T-cell (primary cell): ENCODE results near the gene SPTAN1. TPM values are rescaled to one million over a fixed set of nuclear protein-coding genes. Genes with fewer than 3 reads are reported as not detected.
A peak's percentile ranks its signal among the peaks of the same experiment; 100 is the strongest.
"Not testable (repeated sequence)": the region's sequence is repeated elsewhere in the genome, so short reads cannot be mapped to it uniquely, and the experiment has no call there.

Experiments used
- ATAC-seq, 4 experiments: fragments of 200-7000 bp in 3 of 4; fragments of 150-1000 bp in 1 of 4; cut with Tn5 transposase; replicated peaks in 1 of 4; 1 replicate in 3 of 4; 2 replicates in 1 of 4; pipeline ENCODE4 v1.10.0; 2021; ENCODE audit warnings: moderate library complexity in 3 of 4, mild to moderate bottlenecking in 2 of 4, moderate number of reproducible peaks in 1 of 4
- CTCF ChIA-PET, 2 donors: fragments of 300-600 bp; sonication (Branson Sonifier 250); formaldehyde crosslinking; loops; one replicate each; lab custom pipeline; 2022; ENCODE audit warnings: antibody characterized with exemption in 2 of 2; lab: Charles Lee
- POLR2A ChIA-PET, 2 donors: fragments of 300-600 bp; sonication (Branson Sonifier 250); formaldehyde crosslinking; loops; one replicate each; lab custom pipeline; 2022; ENCODE audit warnings: antibody characterized with exemption in 2 of 2; lab: Charles Lee
- DNase-seq, 35 experiments: peaks; one replicate each; pipeline versions ENCODE4 v3.0.0 to v3.0.0-alpha.2; 2013 to 2023
- H3K27ac ChIP-seq: one replicate; pipeline ENCODE4 v1.5.1; 2013; ENCODE audit warnings: low read length
- H3K27me3 ChIP-seq, 2 experiments: replicated peaks in 1 of 2; 1 replicate in 1 of 2; 2 replicates in 1 of 2; pipeline versions ENCODE4 v1.6.1 to v1.7.0; 2013; ENCODE audit warnings: low read length in 1 of 2, mixed read lengths in 1 of 2; ENCODE audit not compliant: control insufficient read depth in 2 of 2, insufficient read depth in 2 of 2; ENCODE audit errors: extremely low read depth in 1 of 2
- H3K36me3 ChIP-seq, 2 donors: 1 replicate in 1 of 2; 2 replicates in 1 of 2; pipeline versions ENCODE4 v1.6.1 to v1.7.0; 2013; ENCODE audit warnings: low read length in 1 of 2; ENCODE audit not compliant: control insufficient read depth in 2 of 2, insufficient read depth in 1 of 2; ENCODE audit errors: extremely low read depth in 1 of 2
- H3K4me1 ChIP-seq, 2 experiments: 1 replicate in 1 of 2; 2 replicates in 1 of 2; pipeline versions ENCODE4 v1.6.1 to v1.7.0; 2013; ENCODE audit warnings: low read length in 2 of 2, mixed read lengths in 1 of 2; ENCODE audit not compliant: insufficient read depth in 2 of 2, control insufficient read depth in 1 of 2; ENCODE audit errors: extremely low read depth in 1 of 2
- H3K4me3 ChIP-seq, 2 donors: 1 replicate in 1 of 2; 2 replicates in 1 of 2; pipeline versions ENCODE4 v1.5.1 to v1.7.0; 2013; ENCODE audit warnings: mild to moderate bottlenecking in 2 of 2, low read length in 1 of 2, moderate library complexity in 1 of 2; ENCODE audit not compliant: control insufficient read depth in 1 of 2; ENCODE audit errors: extremely low read depth in 1 of 2
- H3K9me3 ChIP-seq: 2 replicates; pipeline ENCODE4 v1.7.0; 2013
- H3K27ac Mint-ChIP-seq, 2 donors: one replicate each; pipeline ENCODE4 v1.8.0; 2020 to 2021; ENCODE audit warnings: mild to moderate bottlenecking in 2 of 2, mixed read lengths in 2 of 2
- H3K27me3 Mint-ChIP-seq, 2 donors: one replicate each; pipeline ENCODE4 v1.8.0; 2021 to 2022; ENCODE audit warnings: mixed read lengths in 2 of 2
- H3K36me3 Mint-ChIP-seq: one replicate; pipeline ENCODE4 v1.8.0; 2021; ENCODE audit warnings: mixed read lengths
- H3K4me1 Mint-ChIP-seq, 3 donors: one replicate each; pipeline ENCODE4 v1.8.0; 2020 to 2022; ENCODE audit warnings: mixed read lengths in 3 of 3, mild to moderate bottlenecking in 1 of 3
- H3K4me3 Mint-ChIP-seq, 3 donors: one replicate each; pipeline ENCODE4 v1.8.0; 2020 to 2022; ENCODE audit warnings: mild to moderate bottlenecking in 3 of 3, mixed read lengths in 3 of 3, moderate library complexity in 3 of 3
- H3K9me3 Mint-ChIP-seq, 3 donors: one replicate each; pipeline ENCODE4 v1.8.0; 2020 to 2022; ENCODE audit warnings: mixed read lengths in 3 of 3
- WGBS: methylation state at CpG from one replicate; pipeline ENCODE4 v1.1.5; 2013; ENCODE audit warnings: missing lambda C conversion rate; ENCODE audit not compliant: insufficient coverage; 5-methylcytosine and 5-hydroxymethylcytosine counted together
- total RNA-seq, 35 experiments: library from RNA in 6 of 35; stranded (reverse) in 6 of 35; fragments of 120-200 nt in 1 of 35; gene quantifications; one replicate each; pipeline versions ENCODE4 v1.2.1 to v1.2.4 and lab custom pipeline; 2013 to 2026

Gene SPTAN1
- 100 to 1,000 TPM; 446 to 594 (median 461) TPM for total RNA-seq
- total RNA-seq (2013), result 345 TPM
- total RNA-seq (lab: John Stamatoyannopoulos, UW), result 225 to 1,106 (median 631) reads per million in 29 experiments

GRCh38 chr9:128552153-128552743, at the start of gene SPTAN1:
Gene SPTAN1, plus strand, starts transcription at chr9:128552587. Its CDS starts 14,154 bp downstream, at chr9:128566741.
- H3K27ac Mint-ChIP-seq, result peak within 1 kb of the TSS; percentile 91 to 94
- DNase-seq (peak; percentile 90 to 97 (median 94)), ATAC-seq (peak; percentile 82 to 93 (median 90))
- H3K4me3 Mint-ChIP-seq, result peak within 1 kb of the TSS in 2 of 3 donors; percentile 84 to 89
- Histone ChIP-seq H3K27ac (peak within 1 kb of the TSS; percentile 97), H3K4me3 (peak within 1 kb of the TSS; percentile 89 to 94), H3K9me3 (no peaks in the 10 kb centered on the region), H3K27me3 (no peaks in the 10 kb centered on the region), H3K4me1 (peaks cover 44 to 47% of the 10 kb centered on the region in 2 experiments), H3K36me3 (peaks cover 0 to 2% of the 10 kb centered on the region in 2 donors)
- under 1% methylated on average over 78 of the region's 81 CpGs for WGBS
- no peaks in the 10 kb centered on the region for H3K36me3 Mint-ChIP-seq
- H3K4me1 Mint-ChIP-seq, result peaks cover 28 to 34% (median 29%) of the 10 kb centered on the region in 3 donors
- ChIA-PET POLR2A (interaction anchor here (0.6 to 0.9 kb wide), 6 partner anchors 10 to 581 kb away, joined by 3 to 4 read pairs (median 4); no protein-coding TSS in a partner anchor), CTCF (interaction anchor here in 1 of 2 donors (0.6 to 1.0 kb wide), 2 partner anchors 47 to 257 kb away, joined by 3 read pairs; partner anchors contain the start of gene GLE1)
- no peaks in the 10 kb centered on the region for H3K9me3 Mint-ChIP-seq
- no peaks in the 10 kb centered on the region for H3K27me3 Mint-ChIP-seq

- not testable (repeated sequence) for DNase-seq
Observed at GRCh38 chr9:128503415-128503825, 49.0 kb upstream of the SPTAN1 start.

DNA sequence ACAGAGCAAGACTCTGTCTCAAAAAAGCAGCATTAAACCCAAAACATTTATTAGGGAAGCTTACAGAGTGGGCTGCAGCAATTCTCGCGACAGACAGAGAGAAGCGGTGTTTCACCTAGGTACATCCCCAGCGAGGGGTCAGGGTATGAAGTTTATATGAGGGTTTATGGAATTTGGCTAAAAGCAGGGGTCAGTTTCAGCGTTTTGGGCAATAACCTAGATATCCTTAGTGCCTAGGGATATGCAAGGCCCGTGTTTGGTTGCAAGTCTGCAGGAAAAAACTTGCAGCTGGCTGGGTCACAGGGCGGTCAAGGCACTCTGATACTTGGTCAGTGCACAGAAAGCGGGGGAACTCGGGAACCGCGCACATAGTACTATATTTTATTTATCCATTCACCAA, 48.5 kb upstream of the SPTAN1 start:
- H3K27me3 Mint-ChIP-seq, result no peaks in the 10 kb centered on the region
- peaks cover 22% of the 10 kb centered on the region for H3K36me3 Mint-ChIP-seq
- no peak for DNase-seq
- Histone ChIP-seq H3K36me3 (peaks cover 2 to 29% of the 10 kb centered on the region in 2 donors), H3K27me3 (no peaks in the 10 kb centered on the region), H3K9me3 (no peaks in the 10 kb centered on the region), H3K27ac (no peak overlapping the region), H3K4me3 (peak overlapping the region in 1 of 2 donors; percentile 93), H3K4me1 (peaks cover 9 to 26% of the 10 kb centered on the region in 2 experiments)
- ChIA-PET CTCF (no interaction called here), POLR2A (no interaction called here)
- H3K4me1 Mint-ChIP-seq, result peaks cover 26 to 28% (median 27%) of the 10 kb centered on the region in 3 donors
- H3K4me3 Mint-ChIP-seq, result peak overlapping the region; percentile 73 to 99 (median 99)
- H3K9me3 Mint-ChIP-seq, result no peaks in the 10 kb centered on the region
- no peak for ATAC-seq
- peak overlapping the region; percentile 31 to 66 for H3K27ac Mint-ChIP-seq
- 70% methylated on average over 6 of the region's 11 CpGs for WGBS

More at GRCh38 chr9:128503415-128503825, 49.0 kb upstream of the SPTAN1 start:
- H3K27me3 ChIP-seq, POLR2A ChIA-PET, ATAC-seq, H3K9me3 ChIP-seq, CTCF ChIA-PET, H3K9me3 Mint-ChIP-seq, H3K27ac ChIP-seq, H3K4me3 ChIP-seq, H3K27me3 Mint-ChIP-seq: not testable (repeated sequence)
- 94% methylated on average over 13 of the region's 14 CpGs for WGBS
- Mint-ChIP-seq H3K4me3 (peak overlapping the region; percentile 73 to 99 (median 99)), H3K27ac (peak overlapping the region in 1 of 2 donors; percentile 66), H3K36me3 (peaks cover 18% of the 10 kb centered on the region), H3K4me1 (peaks cover 22 to 23% (median 23%) of the 10 kb centered on the region in 3 donors)
- peaks cover 9 to 26% of the 10 kb centered on the region in 2 experiments for H3K4me1 ChIP-seq
- H3K36me3 ChIP-seq, result peaks cover 3 to 32% of the 10 kb centered on the region in 2 donors

GRCh38 chr9:128504485-128505413, 47.6 kb upstream of the SPTAN1 start, which contains the start of gene GLE1:
Gene GLE1, plus strand, starts transcription at chr9:128504719. Its CDS starts 87 bp downstream, at chr9:128504806.
- ChIA-PET POLR2A (interaction anchor here (0.7 to 1.3 kb wide), 3 partner anchors 46 to 134 kb away, joined by 3 to 7 read pairs (median 3); partner anchors contain the start of gene URM1 (in 1 of the 2)), CTCF (interaction anchor here in 1 of 2 donors (0.6 to 1.3 kb wide), 2 partner anchors 48 to 523 kb away, joined by 3 to 6 read pairs; partner anchors contain the start of genes SH3GLB2 and SPTAN1)
- ATAC-seq, result peak; percentile 94 to 95 (median 94)
- Mint-ChIP-seq H3K4me1 (peaks cover 29 to 33% (median 32%) of the 10 kb centered on the region in 3 donors), H3K27ac (peak within 1 kb of the TSS; percentile 98 to 99), H3K36me3 (peaks cover 23% of the 10 kb centered on the region), H3K4me3 (peak within 1 kb of the TSS; percentile 99 to 100 (median 99)), H3K27me3 (no peaks in the 10 kb centered on the region), H3K9me3 (no peaks in the 10 kb centered on the region)
- Histone ChIP-seq H3K4me3 (peak within 1 kb of the TSS; percentile 90 to 93), H3K4me1 (peaks cover 9 to 26% of the 10 kb centered on the region in 2 experiments), H3K9me3 (no peaks in the 10 kb centered on the region), H3K27me3 (no peaks in the 10 kb centered on the region), H3K27ac (peak within 1 kb of the TSS; percentile 73), H3K36me3 (peaks cover 2 to 32% of the 10 kb centered on the region in 2 donors)
- DNase-seq, result peak; percentile 88 to 99 (median 95)
- under 1% methylated on average over 64 of the region's 64 CpGs for WGBS

DNA sequence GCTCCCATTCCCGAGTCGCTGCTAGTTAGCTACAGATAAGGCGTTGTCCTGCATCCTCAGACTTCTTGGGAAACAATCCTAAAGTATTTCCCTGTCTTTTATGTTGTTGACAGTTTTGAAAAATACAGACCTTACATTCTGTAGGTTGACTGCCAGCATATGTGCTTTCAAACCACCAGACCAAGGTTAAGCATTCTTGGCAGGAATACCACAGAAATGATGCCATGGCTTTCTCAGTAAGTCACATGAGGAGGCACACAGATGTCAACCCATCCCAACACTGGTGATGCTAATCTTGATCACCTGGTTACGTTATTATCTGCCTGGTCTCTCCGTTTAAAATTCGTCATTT, 47.0 kb upstream of the SPTAN1 start:
- WGBS, result 13% methylated on average over 3 of the region's 6 CpGs
- peaks cover 2 to 32% of the 10 kb centered on the region in 2 donors for H3K36me3 ChIP-seq
- ATAC-seq, result no peak
- H3K36me3 Mint-ChIP-seq, result peaks cover 17% of the 10 kb centered on the region
- H3K9me3 ChIP-seq, result no peaks in the 10 kb centered on the region
- ChIA-PET POLR2A (interaction anchor here (0.6 to 1.3 kb wide), 4 partner anchors 45 to 572 kb away, joined by 3 to 7 read pairs (median 5); partner anchors contain the start of gene URM1 (in 1 of the 2)), CTCF (interaction anchor here in 1 of 2 donors (1.3 kb wide), 1 partner anchor 47 kb away, joined by 3 read pairs; the partner anchor contains the start of gene SPTAN1)
- peak overlapping the region; percentile 73 for H3K27ac ChIP-seq
- peaks cover 9 to 26% of the 10 kb centered on the region in 2 experiments for H3K4me1 ChIP-seq
- no peak for DNase-seq
- H3K27me3 ChIP-seq, result no peaks in the 10 kb centered on the region
- H3K27me3 Mint-ChIP-seq, result no peaks in the 10 kb centered on the region
- peaks cover 29 to 34% (median 33%) of the 10 kb centered on the region in 3 donors for H3K4me1 Mint-ChIP-seq
- H3K4me3 Mint-ChIP-seq, result peak overlapping the region; percentile 99 to 100 (median 99)
- H3K9me3 Mint-ChIP-seq, result no peaks in the 10 kb centered on the region
- peak overlapping the region; percentile 90 to 93 for H3K4me3 ChIP-seq
- peak overlapping the region; percentile 98 to 99 for H3K27ac Mint-ChIP-seq
